Skin of body (tissue), 2 donors: Measurements from ENCODE around the gene LBHD1. TPM values are rescaled to one million over a fixed set of nuclear protein-coding genes. Genes with fewer than 3 reads are reported as not detected.
A peak's percentile ranks its signal among the peaks of the same experiment; 100 is the strongest.
"Not testable (repeated sequence)": the region's sequence is repeated elsewhere in the genome, so short reads cannot be mapped to it uniquely, and the experiment has no call there.

ENCODE experiments used
- DNase-seq: peaks from one replicate; lab custom pipeline; 2025; lab: John Stamatoyannopoulos, UW
- total RNA-seq: library from RNA; depleted of rRNA; stranded (reverse); fragments of >200 nt; gene quantifications from one replicate; pipeline ENCODE4 v1.2.3, GENCODE V29; 2014

Gene LBHD1
- 6.4 TPM for total RNA-seq

- DNase-seq = peak; percentile 58
Measured at GRCh38 chr11:62671608-62672389, at the start of gene LBHD1, which contains the start of gene UQCC3. TSS of gene LBHD1 (minus strand) at chr11:62672267. CDS start at chr11:62670031, 2,236 bp downstream. TSS of gene UQCC3 (plus strand) at chr11:62671673. CDS start at chr11:62671746, 73 bp downstream.

- no peak for DNase-seq
Measured at GRCh38 chr11:62719302-62719978, 47.4 kb upstream of the LBHD1 start.

DNA sequence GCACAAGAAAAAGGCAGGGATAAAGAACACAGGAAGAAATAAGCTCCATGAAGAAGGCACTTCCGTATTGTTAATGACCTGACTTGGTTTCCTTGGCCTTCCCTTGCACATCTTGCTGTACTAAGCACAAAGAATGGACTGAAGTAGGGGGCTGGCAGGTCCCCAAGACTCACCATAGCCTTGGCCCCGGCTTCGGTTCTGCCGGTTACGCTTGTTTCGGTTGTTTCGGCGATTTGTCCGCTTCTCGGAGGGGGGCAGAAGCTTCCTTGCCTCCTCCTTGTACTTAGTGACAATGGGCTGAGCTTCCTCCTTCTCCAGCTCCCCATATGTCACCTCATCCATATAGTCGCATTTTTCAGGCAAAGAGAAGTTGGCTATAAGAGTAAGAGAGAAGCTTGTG is 44.7 kb upstream of the LBHD1 start:
- DNase-seq = no peak

GRCh38 chr11:62716206-62716605 is 44.1 kb upstream of the LBHD1 start:
- no peak for DNase-seq

DNA sequence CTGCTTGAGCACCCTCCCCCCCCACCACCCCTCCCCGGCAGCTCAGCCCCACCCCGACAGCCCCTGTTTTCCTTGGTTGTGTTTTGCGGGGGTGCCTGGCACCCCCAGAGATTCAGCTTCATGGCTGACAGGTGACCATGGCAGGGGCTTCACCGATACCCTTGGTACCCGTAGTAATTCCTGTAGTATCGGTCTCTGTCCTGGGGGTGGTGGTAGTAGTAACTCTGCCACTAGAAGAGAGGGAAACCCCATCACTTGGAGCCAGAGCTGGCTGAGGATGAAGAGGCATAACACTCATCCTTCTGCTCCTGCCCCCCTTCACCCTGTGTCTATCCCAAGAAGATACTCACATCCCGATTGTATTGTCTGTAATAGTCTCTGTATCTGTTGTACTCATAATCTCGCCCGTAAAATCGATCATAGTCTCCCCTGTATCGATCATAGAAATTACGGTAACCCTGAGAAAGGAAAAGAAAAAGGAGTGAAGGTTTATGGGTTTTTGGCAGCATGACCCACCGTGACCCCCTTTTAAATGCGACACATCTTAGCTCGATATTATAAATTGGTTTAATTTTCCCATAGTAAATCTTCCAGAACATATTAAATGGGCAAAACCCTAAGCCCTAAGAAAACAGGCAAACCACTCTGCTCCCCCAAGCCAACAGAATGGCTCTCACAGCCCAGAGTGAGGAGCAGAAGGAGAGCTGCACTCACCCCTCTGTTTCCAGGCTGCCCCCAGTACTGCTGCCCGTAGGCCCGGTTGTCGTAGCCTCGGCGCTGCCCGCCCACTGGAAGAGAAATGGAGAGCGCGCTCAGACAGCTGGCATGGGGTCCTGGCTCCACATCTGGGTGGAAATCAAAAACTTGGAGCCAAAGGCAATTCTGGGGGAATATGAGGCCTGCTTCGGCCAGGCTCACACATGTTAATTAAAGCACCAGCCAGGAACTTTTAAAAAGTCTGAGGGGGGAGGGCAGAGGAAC is 43.4 kb upstream of the LBHD1 start:
- no peak for DNase-seq

DNA sequence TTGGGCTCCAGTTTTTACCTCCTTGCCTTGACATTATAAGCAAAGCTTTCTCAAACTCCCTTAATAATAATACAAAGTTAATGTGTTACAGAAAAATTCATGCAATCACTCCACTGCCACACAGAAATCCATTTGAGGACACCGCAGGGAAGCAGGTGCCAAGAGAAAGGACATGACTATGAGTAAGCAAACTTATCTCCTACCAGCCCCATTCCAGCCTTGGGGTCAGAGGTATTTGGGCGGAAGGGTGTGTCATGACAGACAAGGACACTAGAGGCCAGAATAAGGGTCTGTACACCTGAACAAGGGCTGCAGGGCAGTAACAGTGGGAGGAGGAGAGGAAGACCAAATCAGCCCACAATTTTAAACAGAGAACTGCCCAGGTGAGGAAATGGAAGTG is 41.3 kb upstream of the LBHD1 start:
- no peak for DNase-seq

DNA sequence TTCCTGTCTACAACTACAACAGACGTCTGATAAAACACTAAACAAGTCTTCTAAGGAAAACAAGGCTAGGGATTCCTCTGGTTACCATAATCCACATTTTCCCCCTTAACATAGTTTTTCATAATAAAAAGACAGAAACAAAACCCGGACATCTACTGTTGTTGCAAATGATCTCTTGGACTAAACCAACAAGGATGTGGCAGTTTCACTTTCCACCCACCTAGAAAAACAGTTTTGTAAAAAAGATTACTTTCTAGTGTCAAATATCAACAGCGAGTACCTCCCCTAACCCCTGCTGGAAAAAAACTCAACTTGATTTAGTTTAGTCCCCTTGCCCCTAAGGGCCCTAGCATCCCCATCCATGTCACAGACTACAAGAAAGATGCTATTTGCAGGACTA is 40.8 kb upstream of the LBHD1 start:
- no peak for DNase-seq

DNA sequence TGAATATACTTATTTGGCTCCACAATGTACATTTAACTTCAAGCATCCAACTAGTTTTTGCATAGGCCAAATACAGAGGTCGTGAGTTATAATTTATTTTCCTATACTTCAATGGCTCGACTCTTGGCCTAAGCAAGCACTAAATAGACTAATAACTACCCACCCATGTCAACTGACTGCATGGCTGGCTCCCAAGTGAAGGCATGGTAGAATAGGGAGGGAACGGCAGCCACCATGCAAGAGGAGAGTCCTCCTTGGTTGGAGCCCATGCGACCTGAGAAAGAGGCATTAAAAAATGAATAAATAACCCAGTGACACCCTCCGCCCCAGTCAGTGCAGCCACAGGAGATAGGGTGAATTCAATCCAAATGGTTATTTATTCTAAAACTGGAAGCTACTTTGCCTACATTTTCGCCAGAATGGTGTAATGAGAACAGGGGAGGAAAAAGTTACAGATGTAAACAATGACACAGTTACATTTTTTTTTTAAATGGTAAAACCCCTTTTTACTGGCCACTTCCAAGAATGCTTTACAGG is 40.3 kb upstream of the LBHD1 start:
- no peak for DNase-seq

GRCh38 chr11:62710001-62710345 is 37.9 kb upstream of the LBHD1 start:
- DNase-seq = no peak

DNA sequence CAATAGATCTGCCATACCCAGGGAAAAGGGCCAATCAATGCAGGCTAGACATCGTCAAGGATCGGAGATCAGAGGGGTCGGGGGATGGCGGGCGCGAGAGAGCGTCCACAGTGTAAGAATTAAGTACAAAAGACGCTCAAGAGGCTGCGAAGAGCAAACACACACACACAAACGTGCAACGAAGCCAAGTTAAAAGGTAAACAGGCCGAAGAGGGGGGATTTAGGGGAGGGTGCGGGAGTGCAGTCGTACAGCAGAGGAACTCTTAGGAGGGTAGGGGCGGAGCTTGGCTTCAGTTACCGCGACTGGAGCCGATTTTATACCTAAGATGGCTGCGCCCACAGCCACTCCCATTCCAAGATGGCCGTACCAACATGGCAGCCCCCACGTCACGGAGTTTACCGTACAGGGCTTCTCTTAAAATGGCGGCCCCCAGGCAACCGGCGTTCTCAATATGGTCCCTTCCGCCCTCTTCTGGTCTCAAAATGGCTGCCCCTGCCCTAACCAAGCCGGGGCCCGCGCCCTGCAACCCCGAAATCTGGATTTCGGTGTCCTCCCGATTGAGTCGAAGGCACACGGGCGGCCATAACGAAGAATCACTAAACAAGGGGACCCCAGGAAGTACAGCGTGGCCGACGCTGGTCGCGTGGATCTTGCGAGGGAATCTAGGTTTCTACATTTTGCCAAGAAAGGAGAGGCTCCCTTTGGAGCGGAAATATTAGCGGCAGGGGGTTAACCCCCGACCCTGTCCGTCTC is 37.4 kb upstream of the LBHD1 start:
- DNase-seq = peak; percentile 98

DNA sequence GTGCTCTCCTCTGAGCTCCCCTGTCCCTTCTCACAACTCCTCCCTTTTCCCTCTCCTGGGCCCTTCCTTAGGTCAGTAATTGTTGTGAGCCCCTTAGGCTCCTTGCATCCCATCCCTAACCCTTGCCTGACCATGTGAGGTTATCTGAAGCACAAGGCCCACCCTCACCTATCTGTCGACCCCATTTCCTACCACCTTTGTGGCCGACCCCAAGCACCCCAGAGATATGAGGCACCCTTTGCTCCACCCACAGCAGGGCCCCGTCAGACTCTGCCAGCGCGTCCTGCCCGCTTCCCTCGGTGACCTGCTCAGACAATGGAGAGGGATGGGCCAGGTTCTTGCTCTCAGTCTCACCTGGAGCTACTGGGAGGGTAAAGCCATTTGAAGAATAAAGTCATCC is 36.7 kb upstream of the LBHD1 start:
- DNase-seq = no peak

DNA sequence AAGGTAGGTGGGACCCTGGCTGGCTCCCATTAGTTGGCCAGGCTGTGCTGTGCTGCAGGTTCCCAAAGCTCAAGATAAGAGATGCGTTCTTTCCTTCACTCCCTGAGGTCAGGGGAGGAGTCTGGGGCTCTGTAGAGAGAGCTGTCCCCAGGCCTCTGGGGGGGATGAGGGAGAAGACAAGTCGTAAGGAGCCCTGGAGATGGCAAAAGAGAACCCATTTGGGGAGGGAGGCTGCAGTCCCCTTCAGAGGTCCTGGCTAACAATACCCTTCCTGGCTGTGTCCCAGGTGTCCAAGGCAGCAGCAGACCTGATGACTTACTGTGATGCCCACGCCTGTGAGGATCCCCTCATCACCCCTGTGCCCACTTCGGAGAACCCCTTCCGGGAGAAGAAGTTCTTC is 36.3 kb upstream of the LBHD1 start:
- no peak for DNase-seq

DNA sequence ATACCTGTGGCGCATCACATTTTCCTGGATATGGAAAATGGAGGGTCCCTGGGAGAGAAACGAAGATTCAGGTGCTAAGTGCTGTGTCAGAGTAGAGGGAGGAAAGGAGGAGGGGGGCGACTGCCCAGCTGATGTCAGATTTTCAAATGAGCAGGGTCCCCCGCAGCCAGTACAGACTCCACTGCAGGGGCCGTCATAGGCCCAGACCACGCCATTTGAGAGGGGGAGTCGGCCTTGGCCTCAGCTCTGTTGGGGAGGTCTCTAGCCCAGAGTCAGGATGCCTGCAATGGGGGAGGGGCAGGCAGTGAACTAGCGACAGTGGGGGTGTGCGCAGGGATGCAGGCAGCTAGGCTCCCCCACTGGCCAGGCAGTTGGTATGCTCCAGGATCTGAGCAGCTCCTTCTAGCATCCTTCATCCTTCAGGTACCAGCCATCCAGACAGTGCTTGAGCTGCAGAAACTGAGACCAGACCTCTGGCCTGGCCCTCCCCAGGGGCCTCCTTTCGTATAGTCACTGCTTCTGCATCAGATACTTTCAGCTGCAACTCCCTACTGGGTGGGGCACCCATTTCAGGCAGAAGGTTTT is 35.3 kb upstream of the LBHD1 start, which contains the start of the genes BSCL2 and GNG3:
Gene BSCL2 (minus strand): TSS at position 148 of the 585 bp plus-strand sequence. CDS start 229 bp downstream, outside the sequence.
Gene GNG3 (plus strand): TSS at position 400 of the 585 bp plus-strand sequence. CDS start 620 bp downstream, outside the sequence.
- no peak for DNase-seq

- DNase-seq = no peak
Measured at GRCh38 chr11:62706850-62707247, 34.8 kb upstream of the LBHD1 start.

- DNase-seq = peak; percentile 88
Measured at GRCh38 chr11:62705880-62706849, 34.1 kb upstream of the LBHD1 start.

- DNase-seq = no peak
Measured at GRCh38 chr11:62705413-62705812, 33.3 kb upstream of the LBHD1 start.

GRCh38 chr11:62703921-62704320 is 31.9 kb upstream of the LBHD1 start:
- DNase-seq = not testable (repeated sequence)

DNA sequence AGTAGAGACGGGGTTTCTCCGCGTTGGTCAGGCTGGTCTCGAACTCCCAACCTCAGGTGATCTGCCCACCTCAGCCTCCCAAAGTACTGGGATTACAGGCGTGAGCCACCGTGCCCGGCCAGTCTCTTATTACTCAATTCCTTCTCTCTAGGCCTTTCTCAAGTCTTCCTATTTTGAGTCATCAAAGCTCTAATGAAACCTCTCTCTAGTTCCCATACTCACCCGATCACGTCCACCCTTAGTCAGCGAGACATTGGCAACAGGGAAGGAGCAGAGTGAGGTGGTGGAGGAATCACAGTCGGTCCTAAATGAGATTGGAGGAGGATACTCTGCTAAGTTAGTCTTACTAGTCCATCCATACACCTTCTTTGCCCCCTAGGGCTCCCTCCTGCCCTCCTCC is 30.2 kb upstream of the LBHD1 start:
- no peak for DNase-seq
